Mesendoderm (in vitro differentiated cells): ENCODE results near the gene BBS9. TPM values are rescaled to one million over a fixed set of nuclear protein-coding genes. Genes with fewer than 3 reads are reported as not detected.

Source experiments
- DNase-seq: peaks from one replicate; pipeline ENCODE4 v3.0.0; 2013
- H2AK5ac ChIP-seq: 2 replicates; pipeline ENCODE4 v1.6.1; 2013; ENCODE audit warnings: low read length, inconsistent platforms
- H2BK120ac ChIP-seq: 2 replicates; pipeline ENCODE4 v1.6.1; 2013; ENCODE audit warnings: low read depth, mild to moderate bottlenecking, low read length, moderate library complexity, mixed read lengths
- H2BK15ac ChIP-seq: replicated peaks from 2 replicates; pipeline ENCODE4 v1.6.1; 2013; ENCODE audit warnings: low read depth, mild to moderate bottlenecking, moderate library complexity
- H2BK5ac ChIP-seq: 2 replicates; pipeline ENCODE4 v1.6.1; 2013; ENCODE audit warnings: low read length, inconsistent platforms
- H3K18ac ChIP-seq: 2 replicates; pipeline ENCODE4 v1.6.1; 2013; ENCODE audit warnings: mild to moderate bottlenecking, low read length, mixed read lengths
- H3K23ac ChIP-seq: one replicate; pipeline ENCODE4 v1.6.1; 2013; ENCODE audit warnings: low read length
- H3K27ac ChIP-seq: 2 replicates; pipeline ENCODE4 v1.5.1; 2013; ENCODE audit warnings: low read depth, mild to moderate bottlenecking, inconsistent platforms, low read length, moderate library complexity
- H3K27me3 ChIP-seq: 2 replicates; pipeline ENCODE4 v1.6.1; 2013; ENCODE audit warnings: low read length, control low read depth, mild to moderate bottlenecking, inconsistent platforms; ENCODE audit not compliant: insufficient read depth, poor library complexity
- H3K36me3 ChIP-seq: 2 replicates; pipeline ENCODE4 v1.6.1; 2013; ENCODE audit warnings: low read length, inconsistent platforms; ENCODE audit not compliant: control insufficient read depth, insufficient read depth
- H3K4ac ChIP-seq: one replicate; pipeline ENCODE4 v1.6.1; 2013; ENCODE audit warnings: low read depth, mild to moderate bottlenecking, low read length, moderate library complexity
- H3K4me1 ChIP-seq: 2 replicates; pipeline ENCODE4 v1.6.1; 2013; ENCODE audit warnings: low read depth, low read length, inconsistent platforms; ENCODE audit not compliant: control insufficient read depth
- H3K4me2 ChIP-seq: 2 replicates; pipeline ENCODE4 v1.6.1; 2013; ENCODE audit warnings: low read length
- H3K4me3 ChIP-seq: 2 replicates; pipeline ENCODE4 v1.5.1; 2013; ENCODE audit warnings: mild to moderate bottlenecking, low read length
- H3K56ac ChIP-seq: one replicate; pipeline ENCODE4 v1.6.1; 2013; ENCODE audit warnings: low read length
- H3K79me1 ChIP-seq: 2 replicates; pipeline ENCODE4 v1.6.1; 2013; ENCODE audit warnings: low read length, inconsistent platforms
- H3K79me2 ChIP-seq: 2 replicates; pipeline ENCODE4 v1.6.1; 2013; ENCODE audit warnings: mild to moderate bottlenecking, low read length; ENCODE audit not compliant: control insufficient read depth, insufficient read depth
- H3K9ac ChIP-seq: 2 replicates; pipeline ENCODE4 v1.6.1; 2013; ENCODE audit warnings: low read length, inconsistent platforms
- H4K5ac ChIP-seq: one replicate; pipeline ENCODE4 v1.6.1; 2013; ENCODE audit warnings: low read length
- H4K8ac ChIP-seq: one replicate; pipeline ENCODE4 v1.6.1; 2013; ENCODE audit warnings: low read depth, mild to moderate bottlenecking, control low read depth, low read length, moderate library complexity
- WGBS: extraction: QIAGEN DNeasy Blood & Tissue Kit; methylation state at CpG from one replicate; pipeline ENCODE4 v1.1.7; 2013; ENCODE audit warnings: low lambda C conversion rate, missing lambda C conversion rate; ENCODE audit not compliant: insufficient coverage; ENCODE audit errors: extremely low coverage; 5-methylcytosine and 5-hydroxymethylcytosine counted together
- small RNA-seq: library from polyadenylated mRNA; stranded (forward); fragments of <200 nt; extraction: miRNeasy Mini kit (QIAGEN cat#:217004); gene quantifications from one replicate; pipeline ENCODE3, GENCODE V24; 2013; ENCODE audit not compliant: insufficient read depth

The BBS9 gene

GRCh38 chr7:33650828-33651227 lies 521.5 kb downstream of the BBS9 start:
- Histone ChIP-seq H2BK5ac (no peak overlapping the region), H2BK15ac (no peak overlapping the region), H3K4ac (no peak overlapping the region), H3K56ac (no peak overlapping the region), H3K27ac (no peak overlapping the region), H2AK5ac (no peak overlapping the region), H3K79me1 (no peaks in the 10 kb centered on the region), H3K79me2 (no peaks in the 10 kb centered on the region), H4K8ac (no peak overlapping the region), H3K23ac (no peak overlapping the region), H3K9ac (no peak overlapping the region), H3K4me1 (peaks cover 8% of the 10 kb centered on the region), H3K27me3 (no peaks in the 10 kb centered on the region), H3K4me3 (no peak overlapping the region), H3K4me2 (no peak overlapping the region), H3K18ac (no peak overlapping the region), H4K5ac (no peak overlapping the region), H3K36me3 (no peaks in the 10 kb centered on the region), H2BK120ac (no peak overlapping the region)
- no CpG with 5 or more reads among the region's 3 CpGs for WGBS
- no peak for DNase-seq

- no peak overlapping the region for H3K4ac ChIP-seq
- H3K27me3 ChIP-seq: no peaks in the 10 kb centered on the region
- no peaks in the 10 kb centered on the region for H3K79me1 ChIP-seq
- H2BK120ac ChIP-seq: no peak overlapping the region
- H4K5ac ChIP-seq: no peak overlapping the region
- peak; percentile 83 for DNase-seq
- no peak overlapping the region for H3K4me3 ChIP-seq
- no peak overlapping the region for H3K4me2 ChIP-seq
- no peak overlapping the region for H2BK15ac ChIP-seq
- H3K79me2 ChIP-seq: no peaks in the 10 kb centered on the region
- no CpG with 5 or more reads among the region's 3 CpGs for WGBS
- H2AK5ac ChIP-seq: no peak overlapping the region
- H3K27ac ChIP-seq: no peak overlapping the region
- no peaks in the 10 kb centered on the region for H3K36me3 ChIP-seq
- peaks cover 8% of the 10 kb centered on the region for H3K4me1 ChIP-seq
- H2BK5ac ChIP-seq: peak overlapping the region; percentile 42
- H3K9ac ChIP-seq: no peak overlapping the region
- H3K23ac ChIP-seq: no peak overlapping the region
- no peak overlapping the region for H3K56ac ChIP-seq
- no peak overlapping the region for H4K8ac ChIP-seq
- peak overlapping the region; percentile 16 for H3K18ac ChIP-seq
These were observed 522.7 kb downstream of the BBS9 start for GRCh38 chr7:33651998-33652515.

GRCh38 chr7:33654676-33655075 lies 525.3 kb downstream of the BBS9 start:
- Histone ChIP-seq H3K4me1 (peaks cover 8% of the 10 kb centered on the region), H3K9ac (no peak overlapping the region), H3K27ac (no peak overlapping the region), H2AK5ac (no peak overlapping the region), H2BK15ac (no peak overlapping the region), H3K23ac (no peak overlapping the region), H3K36me3 (no peaks in the 10 kb centered on the region), H3K4ac (no peak overlapping the region), H2BK5ac (no peak overlapping the region), H3K4me2 (no peak overlapping the region), H2BK120ac (no peak overlapping the region), H3K56ac (no peak overlapping the region), H3K79me1 (no peaks in the 10 kb centered on the region), H4K8ac (no peak overlapping the region), H3K79me2 (no peaks in the 10 kb centered on the region), H3K18ac (no peak overlapping the region), H3K27me3 (no peaks in the 10 kb centered on the region), H4K5ac (no peak overlapping the region), H3K4me3 (no peak overlapping the region)
- DNase-seq: no peak
- no CpG with 5 or more reads among the region's 5 CpGs for WGBS

Small RNA genes within 50 kb of the gene (small RNA-seq; reads per million reads assigned to genes)
- not detected for gene AC007312.1
- not detected for gene AC074338.1
- 2.3 reads per million, percentile 28 among the genes with 10 or more reads in this experiment for gene RNA5SP229
